Measurements from ENCODE around the gene GATC. TPM values are rescaled to one million over a fixed set of nuclear protein-coding genes. Genes with fewer than 3 reads are reported as not detected.
"Not testable (repeated sequence)": the region's sequence is repeated elsewhere in the genome, so short reads cannot be mapped to it uniquely, and the experiment has no call there.

GATC gene
- total and polyA plus RNA-seq, 2 donors (not counting 1 experiment from before 2014, with no cell fraction given): 15.0 to 26.0 TPM

DNA sequence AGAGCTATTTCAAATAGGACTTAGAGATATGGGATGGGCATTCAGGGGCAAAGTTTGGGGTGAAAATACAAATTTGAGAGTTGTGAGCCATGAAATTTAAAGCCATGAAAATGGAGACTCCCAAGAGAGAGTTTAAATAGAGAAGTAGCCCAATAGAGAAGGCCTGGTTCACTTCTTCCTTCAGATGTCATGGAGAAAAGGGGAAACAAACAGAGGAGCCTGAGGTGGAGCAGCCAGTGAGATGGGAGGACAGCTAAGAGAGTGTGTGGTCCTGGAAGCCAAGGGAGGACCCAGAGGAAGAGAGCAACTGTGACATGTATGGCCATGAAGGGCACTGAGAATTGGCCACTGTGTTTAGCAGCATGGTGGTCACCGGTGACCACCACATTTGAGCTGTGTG is 37.4 kb downstream of the GATC start:
- POLR2A ChIA-PET: no interaction called here
- no peaks in the 10 kb centered on the region for H3K9me3 Mint-ChIP-seq (ENCODE audit: insufficient read depth)
- Histone ChIP-seq H4K20me1 (ENCODE audit: control insufficient read depth, insufficient read depth, low read length, poor library complexity, severe bottlenecking) (no peaks in the 10 kb centered on the region), H3K79me2 (ENCODE audit: control insufficient read depth, insufficient read depth, low read length) (peaks cover 3% of the 10 kb centered on the region), H3K4me1 (ENCODE audit: control insufficient read depth in 2 of 2, insufficient read depth in 2 of 2, low read length in 2 of 2) (no peaks in the 10 kb centered on the region), H3K9ac (ENCODE audit: low read length) (no peak overlapping the region), H3K4me2 (replicated peaks; ENCODE audit: low read depth, low read length, poor library complexity, severe bottlenecking) (no peak overlapping the region), H2AFZ (ENCODE audit: insufficient read depth, low read depth, low read length, poor library complexity, severe bottlenecking) (no peak overlapping the region), H3K27ac (ENCODE audit: low read length in 2 of 2) (no peak overlapping the region), H3K36me3 (replicated peaks in 1 of 2; ENCODE audit: control extremely low read depth in 1 of 2, control insufficient read depth in 1 of 2, extremely low read depth in 1 of 2, insufficient read depth in 2 of 2, low read length in 1 of 2) (no peaks in the 10 kb centered on the region), H3K9me3 (ENCODE audit: control extremely low read depth in 1 of 3, control insufficient read depth in 2 of 3, insufficient read depth in 1 of 3, low read length in 2 of 3) (no peaks in the 10 kb centered on the region), H3K27me3 (replicated peaks in 1 of 4; ENCODE audit: control extremely low read depth in 1 of 4, control insufficient read depth in 3 of 4, insufficient read depth in 4 of 4, low read length in 3 of 4) (no peaks in the 10 kb centered on the region), H3K4me3 (ENCODE audit: control extremely low read depth in 1 of 5, extremely low read depth in 1 of 5, insufficient read depth in 1 of 5, low read depth in 2 of 5, low read length in 4 of 5) (no peak overlapping the region)
- H3K27me3 Mint-ChIP-seq: no peaks in the 10 kb centered on the region
- ATAC-seq (ENCODE audit: low read depth) (no peak), DNase-seq (no peak)
- intact Hi-C loops (cut with micrococcal nuclease): no loop called here
- 100% methylated on average over 1 of the region's 1 CpG for whole genome bisulfite sequencing (ENCODE audit: insufficient coverage)
- CTCF ChIA-PET: interaction anchor here (0.7 to 1.2 kb wide), 2 partner anchors 16 to 44 kb away, joined by 3 to 4 read pairs; no protein-coding TSS in a partner anchor
- H3K27ac Mint-ChIP-seq: no peak overlapping the region
- no peak overlapping the region for H3K4me3 Mint-ChIP-seq
- peaks cover 3% of the 10 kb centered on the region for H3K4me1 Mint-ChIP-seq
- TF ChIP-seq EZH2 (IDR thresholded peaks at IDR 0.05; ENCODE audit: borderline replicate concordance, insufficient read depth, low read depth, low read length, poor library complexity, severe bottlenecking): no peak
- TF ChIP-seq, protein P1, sequence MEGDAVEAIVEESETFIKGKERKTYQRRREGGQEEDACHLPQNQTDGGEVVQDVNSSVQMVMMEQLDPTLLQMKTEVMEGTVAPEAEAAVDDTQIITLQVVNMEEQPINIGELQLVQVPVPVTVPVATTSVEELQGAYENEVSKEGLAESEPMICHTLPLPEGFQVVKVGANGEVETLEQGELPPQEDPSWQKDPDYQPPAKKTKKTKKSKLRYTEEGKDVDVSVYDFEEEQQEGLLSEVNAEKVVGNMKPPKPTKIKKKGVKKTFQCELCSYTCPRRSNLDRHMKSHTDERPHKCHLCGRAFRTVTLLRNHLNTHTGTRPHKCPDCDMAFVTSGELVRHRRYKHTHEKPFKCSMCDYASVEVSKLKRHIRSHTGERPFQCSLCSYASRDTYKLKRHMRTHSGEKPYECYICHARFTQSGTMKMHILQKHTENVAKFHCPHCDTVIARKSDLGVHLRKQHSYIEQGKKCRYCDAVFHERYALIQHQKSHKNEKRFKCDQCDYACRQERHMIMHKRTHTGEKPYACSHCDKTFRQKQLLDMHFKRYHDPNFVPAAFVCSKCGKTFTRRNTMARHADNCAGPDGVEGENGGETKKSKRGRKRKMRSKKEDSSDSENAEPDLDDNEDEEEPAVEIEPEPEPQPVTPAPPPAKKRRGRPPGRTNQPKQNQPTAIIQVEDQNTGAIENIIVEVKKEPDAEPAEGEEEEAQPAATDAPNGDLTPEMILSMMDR (IDR thresholded peaks at IDR 0.05): no peak

DNA sequence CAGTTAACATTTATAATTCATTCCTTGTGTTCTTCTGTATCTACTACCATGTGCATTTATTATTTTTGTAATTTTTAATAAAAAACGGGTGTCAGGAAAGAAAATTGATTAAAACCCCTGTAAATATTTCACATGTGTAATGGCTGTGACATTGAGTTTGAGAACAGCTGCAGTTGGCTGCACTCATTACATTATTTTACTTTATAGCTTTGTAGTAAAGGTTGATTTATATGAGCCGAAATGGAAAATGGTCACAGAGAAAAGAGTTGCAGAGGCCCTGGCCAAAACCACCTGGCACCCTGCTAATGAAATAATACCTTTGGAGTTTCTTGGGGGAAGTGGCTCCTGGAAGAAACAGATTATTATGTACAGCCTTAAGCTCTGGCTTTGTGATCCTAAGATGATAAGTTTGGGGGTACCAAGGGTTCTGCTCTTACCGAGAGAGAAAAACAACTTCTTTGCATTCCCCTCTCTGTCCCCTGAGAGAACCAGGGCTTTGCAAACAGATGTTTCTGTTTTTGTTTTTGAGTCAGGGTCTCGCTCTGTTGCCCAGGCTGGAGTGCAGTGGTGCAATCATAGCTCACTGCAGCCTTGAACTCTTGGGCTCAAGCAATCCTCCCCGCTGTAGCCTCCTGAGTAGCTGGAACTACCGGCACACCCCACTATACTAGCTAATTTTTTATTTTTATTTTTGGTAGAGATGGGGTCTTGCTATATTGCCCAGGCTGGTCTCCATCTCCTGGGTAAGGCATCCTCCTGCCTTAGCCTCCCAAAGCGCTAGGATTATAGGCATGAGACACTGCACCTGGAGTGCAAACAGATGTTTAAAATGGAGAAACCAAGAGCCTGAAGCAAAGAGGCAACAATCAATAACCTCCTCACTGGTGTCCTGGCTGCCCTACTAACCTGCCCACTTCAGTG is 40.0 kb downstream of the GATC start:
- ATAC-seq (ENCODE audit: low read depth) (no peak), DNase-seq (no peak)
- Histone ChIP-seq H3K9ac (ENCODE audit: low read length) (no peak overlapping the region), H3K9me3 (ENCODE audit: control extremely low read depth in 1 of 3, control insufficient read depth in 2 of 3, insufficient read depth in 1 of 3, low read length in 2 of 3) (no peaks in the 10 kb centered on the region), H4K20me1 (ENCODE audit: control insufficient read depth, insufficient read depth, low read length, poor library complexity, severe bottlenecking) (no peaks in the 10 kb centered on the region), H3K4me3 (ENCODE audit: control extremely low read depth in 1 of 5, extremely low read depth in 1 of 5, insufficient read depth in 1 of 5, low read depth in 2 of 5, low read length in 4 of 5) (no peak overlapping the region), H3K36me3 (replicated peaks in 1 of 2; ENCODE audit: control extremely low read depth in 1 of 2, control insufficient read depth in 1 of 2, extremely low read depth in 1 of 2, insufficient read depth in 2 of 2, low read length in 1 of 2) (no peaks in the 10 kb centered on the region), H3K4me1 (ENCODE audit: control insufficient read depth in 2 of 2, insufficient read depth in 2 of 2, low read length in 2 of 2) (no peaks in the 10 kb centered on the region), H3K4me2 (replicated peaks; ENCODE audit: low read depth, low read length, poor library complexity, severe bottlenecking) (no peak overlapping the region), H3K27me3 (replicated peaks in 1 of 4; ENCODE audit: control extremely low read depth in 1 of 4, control insufficient read depth in 3 of 4, insufficient read depth in 4 of 4, low read length in 3 of 4) (no peaks in the 10 kb centered on the region), H3K79me2 (ENCODE audit: control insufficient read depth, insufficient read depth, low read length) (no peaks in the 10 kb centered on the region), H3K27ac (ENCODE audit: low read length in 2 of 2) (no peak overlapping the region), H2AFZ (ENCODE audit: insufficient read depth, low read depth, low read length, poor library complexity, severe bottlenecking) (no peak overlapping the region)
- H3K4me3 Mint-ChIP-seq: no peak overlapping the region
- ChIA-PET CTCF (no interaction called here), POLR2A (interaction anchor here (0.6 kb wide), 1 partner anchor 26 kb away, joined by 8 read pairs; no protein-coding TSS in a partner anchor)
- 67% methylated on average over 1 of the region's 7 CpGs for WGBS (ENCODE audit: insufficient coverage)
- H3K9me3 Mint-ChIP-seq (ENCODE audit: insufficient read depth): no peaks in the 10 kb centered on the region
- no peak for TF ChIP-seq EZH2 (IDR thresholded peaks at IDR 0.05; ENCODE audit: borderline replicate concordance, insufficient read depth, low read depth, low read length, poor library complexity, severe bottlenecking)
- TF ChIP-seq, protein P1 (IDR thresholded peaks at IDR 0.05): no peak
- H3K27ac Mint-ChIP-seq: no peak overlapping the region
- intact Hi-C loops (cut with micrococcal nuclease): no loop called here
- H3K27me3 Mint-ChIP-seq: no peaks in the 10 kb centered on the region
- H3K4me1 Mint-ChIP-seq: peaks cover 3% of the 10 kb centered on the region

DNA sequence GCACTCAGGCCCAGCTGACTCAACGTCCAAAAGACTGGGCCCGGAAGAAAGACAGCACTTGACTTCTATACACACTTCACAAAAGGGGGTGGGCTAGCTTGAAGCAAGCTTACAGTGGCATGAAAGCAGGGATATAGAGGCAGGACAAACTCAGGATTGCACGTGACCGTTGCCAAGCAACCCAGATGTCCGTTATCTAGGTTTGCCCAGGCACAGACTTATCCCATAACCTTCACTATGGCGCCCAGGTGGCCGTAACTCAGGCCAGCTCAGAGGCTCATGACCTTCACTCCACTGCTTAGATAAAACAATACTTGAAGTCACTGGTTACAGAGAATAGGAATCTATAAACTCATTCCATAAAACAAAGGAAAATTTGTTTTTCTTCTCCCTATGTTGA is 41.3 kb downstream of the GATC start:
- CTCF ChIA-PET; H3K27me3 ChIP-seq (replicated peaks in 1 of 4; ENCODE audit: control extremely low read depth in 1 of 4, control insufficient read depth in 3 of 4, insufficient read depth in 4 of 4, low read length in 3 of 4); H3K9ac ChIP-seq (ENCODE audit: low read length); H3K9me3 Mint-ChIP-seq (ENCODE audit: insufficient read depth); H3K9me3 ChIP-seq (ENCODE audit: control extremely low read depth in 1 of 3, control insufficient read depth in 2 of 3, insufficient read depth in 1 of 3, low read length in 2 of 3); H3K27ac Mint-ChIP-seq; H2AFZ ChIP-seq (ENCODE audit: insufficient read depth, low read depth, low read length, poor library complexity, severe bottlenecking); H3K36me3 ChIP-seq (replicated peaks in 1 of 2; ENCODE audit: control extremely low read depth in 1 of 2, control insufficient read depth in 1 of 2, extremely low read depth in 1 of 2, insufficient read depth in 2 of 2, low read length in 1 of 2); H3K27ac ChIP-seq (ENCODE audit: low read length in 2 of 2); H4K20me1 ChIP-seq (ENCODE audit: control insufficient read depth, insufficient read depth, low read length, poor library complexity, severe bottlenecking); H3K27me3 Mint-ChIP-seq; DNase-seq; H3K4me1 ChIP-seq (ENCODE audit: control insufficient read depth in 2 of 2, insufficient read depth in 2 of 2, low read length in 2 of 2); H3K79me2 ChIP-seq (ENCODE audit: control insufficient read depth, insufficient read depth, low read length); ATAC-seq (ENCODE audit: low read depth); H3K4me3 Mint-ChIP-seq; H3K4me2 ChIP-seq (replicated peaks; ENCODE audit: low read depth, low read length, poor library complexity, severe bottlenecking); intact Hi-C loops (cut with micrococcal nuclease); H3K4me3 ChIP-seq (ENCODE audit: control extremely low read depth in 1 of 5, extremely low read depth in 1 of 5, insufficient read depth in 1 of 5, low read depth in 2 of 5, low read length in 4 of 5); H3K4me1 Mint-ChIP-seq; POLR2A ChIA-PET: not testable (repeated sequence)
- WGBS (ENCODE audit: insufficient coverage): 80% methylated on average over 5 of the region's 7 CpGs
